ENCODE results near the gene EEFSEC. TPM values are rescaled to one million over a fixed set of nuclear protein-coding genes. Genes with fewer than 3 reads are reported as not detected.

The EEFSEC gene
- total RNA-seq, 1 experiment from 2014 or later = 9.5 TPM

DNA sequence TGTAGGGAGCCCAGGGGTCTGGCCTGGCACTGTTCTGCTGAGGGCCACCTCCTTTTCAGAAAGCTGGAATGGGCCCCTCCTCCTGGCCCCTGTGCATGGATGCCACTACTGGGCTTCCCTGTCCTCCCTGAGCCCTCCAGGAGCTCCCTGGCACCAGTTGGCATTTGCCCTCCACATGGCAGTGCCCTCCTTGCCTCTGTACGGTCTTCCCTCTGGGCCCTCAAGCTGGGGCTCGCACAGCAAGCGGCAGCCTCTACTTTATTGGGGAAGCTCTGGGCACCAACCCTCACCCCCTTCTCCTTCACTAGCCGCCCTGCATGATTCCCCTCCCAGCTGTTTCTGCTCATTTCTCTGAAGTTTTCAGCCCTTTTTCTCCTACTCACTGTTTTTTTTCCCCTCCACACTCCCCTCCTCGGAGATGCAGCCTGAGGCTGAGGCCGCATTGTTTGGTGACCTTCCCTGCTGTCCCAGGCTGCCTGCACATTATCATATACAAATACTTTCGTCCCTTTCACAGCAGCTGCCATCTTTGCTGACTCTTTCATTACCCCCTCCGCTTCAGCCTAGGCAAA, 127.3 kb downstream of the EEFSEC start:
- H2BK15ac ChIP-seq (ENCODE audit: low read depth, low read length) = no peak overlapping the region
- TF ChIP-seq, protein P1, sequence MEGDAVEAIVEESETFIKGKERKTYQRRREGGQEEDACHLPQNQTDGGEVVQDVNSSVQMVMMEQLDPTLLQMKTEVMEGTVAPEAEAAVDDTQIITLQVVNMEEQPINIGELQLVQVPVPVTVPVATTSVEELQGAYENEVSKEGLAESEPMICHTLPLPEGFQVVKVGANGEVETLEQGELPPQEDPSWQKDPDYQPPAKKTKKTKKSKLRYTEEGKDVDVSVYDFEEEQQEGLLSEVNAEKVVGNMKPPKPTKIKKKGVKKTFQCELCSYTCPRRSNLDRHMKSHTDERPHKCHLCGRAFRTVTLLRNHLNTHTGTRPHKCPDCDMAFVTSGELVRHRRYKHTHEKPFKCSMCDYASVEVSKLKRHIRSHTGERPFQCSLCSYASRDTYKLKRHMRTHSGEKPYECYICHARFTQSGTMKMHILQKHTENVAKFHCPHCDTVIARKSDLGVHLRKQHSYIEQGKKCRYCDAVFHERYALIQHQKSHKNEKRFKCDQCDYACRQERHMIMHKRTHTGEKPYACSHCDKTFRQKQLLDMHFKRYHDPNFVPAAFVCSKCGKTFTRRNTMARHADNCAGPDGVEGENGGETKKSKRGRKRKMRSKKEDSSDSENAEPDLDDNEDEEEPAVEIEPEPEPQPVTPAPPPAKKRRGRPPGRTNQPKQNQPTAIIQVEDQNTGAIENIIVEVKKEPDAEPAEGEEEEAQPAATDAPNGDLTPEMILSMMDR (conservative IDR thresholded peaks at IDR 0.05) = no peak
- no peaks in the 10 kb centered on the region for H3K9me3 ChIP-seq (ENCODE audit: control insufficient read depth, low read depth, low read length)
- peaks cover 22% of the 10 kb centered on the region; the same call in 1 of the 2 replicates for H3K4me1 ChIP-seq (ENCODE audit: insufficient read depth, low read length)
- no peak overlapping the region for H4K5ac ChIP-seq (ENCODE audit: insufficient read length, low read depth, low read length)
- peak overlapping the region; percentile 21 for H3K18ac ChIP-seq (ENCODE audit: insufficient read length, low read depth, low read length)
- no peak overlapping the region for H2BK120ac ChIP-seq (ENCODE audit: low read depth, low read length, poor library complexity, severe bottlenecking)
- no peak overlapping the region for H3K9ac ChIP-seq (ENCODE audit: extremely low read depth, insufficient read length, low read length)
- no peaks in the 10 kb centered on the region for H3K79me1 ChIP-seq (ENCODE audit: insufficient read depth, low read depth, low read length, poor library complexity, severe bottlenecking)
- H3K23ac ChIP-seq (ENCODE audit: insufficient read length, low read depth, low read length) = no peak overlapping the region
- no peak overlapping the region for H2BK5ac ChIP-seq (ENCODE audit: insufficient read length, low read length)
- H2AFZ ChIP-seq (ENCODE audit: low read length) = no peak overlapping the region
- no peak overlapping the region for H2BK12ac ChIP-seq (ENCODE audit: insufficient read length, low read depth, low read length)
- no peak overlapping the region for H3T11ph ChIP-seq (ENCODE audit: low read length)
- no peak overlapping the region for H3K56ac ChIP-seq (ENCODE audit: insufficient read length, low read depth, low read length)
- peak overlapping the region; percentile 6 for H3K27ac ChIP-seq (ENCODE audit: insufficient read length, low read depth, low read length)
- no peaks in the 10 kb centered on the region for H4K20me1 ChIP-seq (ENCODE audit: control insufficient read depth, insufficient read depth, insufficient read length)
- peak overlapping the region; percentile 16 for H3K4me2 ChIP-seq (ENCODE audit: insufficient read depth, insufficient read length, low read length)
- H3K27ac Mint-ChIP-seq = peak overlapping the region; percentile 50 to 88 (median 81)
- no peak overlapping the region for H4K8ac ChIP-seq (replicated peaks; ENCODE audit: insufficient read length, low read depth, low read length)
- no peaks in the 10 kb centered on the region for H3K79me2 ChIP-seq (ENCODE audit: insufficient read depth, low read length)
- H3K4me1 Mint-ChIP-seq = peaks cover 78 to 81% of the 10 kb centered on the region in 2 experiments
- no peak overlapping the region for H2AK5ac ChIP-seq (ENCODE audit: insufficient read length, low read length)
- H3K4me3 Mint-ChIP-seq = peak overlapping the region; percentile 21 to 59
- H3K4ac ChIP-seq (ENCODE audit: low read depth, low read length) = no peak overlapping the region
- H3K9me3 Mint-ChIP-seq = no peaks in the 10 kb centered on the region
- H4K91ac ChIP-seq (ENCODE audit: insufficient read length, low read depth, low read length) = no peak overlapping the region
- peak; percentile 88 for DNase-seq
- H3K14ac ChIP-seq (ENCODE audit: insufficient read depth, low read length) = peak overlapping the region; percentile 33
- H2BK20ac ChIP-seq (ENCODE audit: low read depth, low read length, poor library complexity, severe bottlenecking) = no peak overlapping the region
- peaks cover 54% of the 10 kb centered on the region for H3K27me3 Mint-ChIP-seq (ENCODE audit: low read depth)
- no peaks in the 10 kb centered on the region for H3K23me2 ChIP-seq (ENCODE audit: insufficient read length, low read depth, low read length, poor library complexity, severe bottlenecking)
- peaks cover 0 to 4% (median 4%) of the 10 kb centered on the region in 3 experiments; a peak in 3 of 7 replicates for H3K36me3 Mint-ChIP-seq (ENCODE audit: insufficient read depth in 1 of 3, low read depth in 3 of 3)
- no peaks in the 10 kb centered on the region for H3K27me3 ChIP-seq (ENCODE audit: insufficient read depth, low read length)
- WGBS (ENCODE audit: extremely low coverage, insufficient read length, low lambda C conversion rate) = no CpG with 5 or more reads among the region's 8 CpGs
